Esophagus muscularis mucosa (tissue), 4 donors: Measurements from ENCODE around the gene GLI3.

ENCODE experiments used
- EP300 ChIP-seq: sonication (generic); formaldehyde crosslinking; IDR thresholded peaks from one replicate; pipeline ENCODE4 v1.6.1; 2017; ENCODE audit warnings: antibody characterized with exemption
- POLR2A ChIP-seq: fragments of 450-650 bp; IDR thresholded peaks from one replicate; pipeline ENCODE4 v1.6.1; 2017; ENCODE audit warnings: antibody characterized with exemption, moderate library complexity, mild to moderate bottlenecking, low read depth
- POLR2AphosphoS5 ChIP-seq, 2 donors: sonication (generic); formaldehyde crosslinking; IDR thresholded peaks; one replicate each; pipeline ENCODE4 v1.6.1; 2017; ENCODE audit warnings: antibody characterized with exemption in 2 of 2
- TF ChIP-seq, protein P1 (sequence below), 3 experiments: fragments of 200-600 bp in 2 of 3; fragments of 450-650 bp in 1 of 3; sonication (generic) in 2 of 3; IDR thresholded peaks; one replicate each; pipeline ENCODE4 v1.5.1; 2017 to 2019; ENCODE audit warnings: antibody characterized with exemption in 3 of 3, mild to moderate bottlenecking in 2 of 3, moderate library complexity in 1 of 3

DNA sequence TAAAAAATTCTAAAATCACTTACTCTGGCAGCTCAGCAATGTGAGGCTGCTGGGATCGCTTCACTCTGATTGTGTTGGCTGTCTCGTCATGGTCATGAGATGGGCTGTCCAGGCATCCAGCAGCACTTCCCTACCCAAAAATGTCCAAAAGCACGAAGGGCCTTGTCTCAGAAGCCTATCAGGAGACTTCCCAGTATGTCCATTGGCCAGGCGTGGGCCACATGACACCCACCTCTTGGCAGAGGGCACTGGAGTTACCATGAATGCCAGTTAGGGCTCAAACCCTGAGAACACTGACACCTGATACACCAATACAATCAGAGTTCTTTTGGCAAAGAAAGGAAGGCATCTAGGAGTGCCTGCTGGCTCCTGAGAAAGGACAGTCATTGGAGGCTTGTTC lies 27.0 kb upstream of the GLI3 start:
- TF ChIP-seq, protein P1, sequence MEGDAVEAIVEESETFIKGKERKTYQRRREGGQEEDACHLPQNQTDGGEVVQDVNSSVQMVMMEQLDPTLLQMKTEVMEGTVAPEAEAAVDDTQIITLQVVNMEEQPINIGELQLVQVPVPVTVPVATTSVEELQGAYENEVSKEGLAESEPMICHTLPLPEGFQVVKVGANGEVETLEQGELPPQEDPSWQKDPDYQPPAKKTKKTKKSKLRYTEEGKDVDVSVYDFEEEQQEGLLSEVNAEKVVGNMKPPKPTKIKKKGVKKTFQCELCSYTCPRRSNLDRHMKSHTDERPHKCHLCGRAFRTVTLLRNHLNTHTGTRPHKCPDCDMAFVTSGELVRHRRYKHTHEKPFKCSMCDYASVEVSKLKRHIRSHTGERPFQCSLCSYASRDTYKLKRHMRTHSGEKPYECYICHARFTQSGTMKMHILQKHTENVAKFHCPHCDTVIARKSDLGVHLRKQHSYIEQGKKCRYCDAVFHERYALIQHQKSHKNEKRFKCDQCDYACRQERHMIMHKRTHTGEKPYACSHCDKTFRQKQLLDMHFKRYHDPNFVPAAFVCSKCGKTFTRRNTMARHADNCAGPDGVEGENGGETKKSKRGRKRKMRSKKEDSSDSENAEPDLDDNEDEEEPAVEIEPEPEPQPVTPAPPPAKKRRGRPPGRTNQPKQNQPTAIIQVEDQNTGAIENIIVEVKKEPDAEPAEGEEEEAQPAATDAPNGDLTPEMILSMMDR (IDR thresholded peaks at IDR 0.05) = no peak
- TF ChIP-seq EP300 (no peak), POLR2A (no peak), POLR2AphosphoS5 (IDR thresholded peaks at IDR 0.05) (no peak)
